Activated T-cell treated with anti-CD3 and anti-CD28 coated beads, Interleukin-2, amount 50 U/mL, for 24 hours (primary cell): Measurements from ENCODE around the gene EXOC2.

Experiments used
- DNase-seq: peaks from one replicate; pipeline ENCODE4 v3.0.0-alpha.2; 2020
- H3K27ac Mint-ChIP-seq: 2 replicates; pipeline ENCODE4 v1.8.0; 2020; ENCODE audit warnings: mild to moderate bottlenecking, mixed read lengths
- H3K27me3 Mint-ChIP-seq: 2 replicates; pipeline ENCODE4 v1.8.0; 2020; ENCODE audit warnings: mixed read lengths
- H3K36me3 Mint-ChIP-seq: 2 replicates; pipeline ENCODE4 v1.8.0; 2020; ENCODE audit warnings: low read depth, mixed read lengths
- H3K4me1 Mint-ChIP-seq: 2 replicates; pipeline ENCODE4 v1.8.0; 2020; ENCODE audit warnings: low read depth, mixed read lengths
- H3K4me3 Mint-ChIP-seq: 2 replicates; pipeline ENCODE4 v1.8.0; 2020; ENCODE audit warnings: mild to moderate bottlenecking, moderate library complexity, mixed read lengths
- H3K9me3 Mint-ChIP-seq: 2 replicates; pipeline ENCODE4 v1.8.0; 2020; ENCODE audit warnings: mixed read lengths

Gene EXOC2

DNA sequence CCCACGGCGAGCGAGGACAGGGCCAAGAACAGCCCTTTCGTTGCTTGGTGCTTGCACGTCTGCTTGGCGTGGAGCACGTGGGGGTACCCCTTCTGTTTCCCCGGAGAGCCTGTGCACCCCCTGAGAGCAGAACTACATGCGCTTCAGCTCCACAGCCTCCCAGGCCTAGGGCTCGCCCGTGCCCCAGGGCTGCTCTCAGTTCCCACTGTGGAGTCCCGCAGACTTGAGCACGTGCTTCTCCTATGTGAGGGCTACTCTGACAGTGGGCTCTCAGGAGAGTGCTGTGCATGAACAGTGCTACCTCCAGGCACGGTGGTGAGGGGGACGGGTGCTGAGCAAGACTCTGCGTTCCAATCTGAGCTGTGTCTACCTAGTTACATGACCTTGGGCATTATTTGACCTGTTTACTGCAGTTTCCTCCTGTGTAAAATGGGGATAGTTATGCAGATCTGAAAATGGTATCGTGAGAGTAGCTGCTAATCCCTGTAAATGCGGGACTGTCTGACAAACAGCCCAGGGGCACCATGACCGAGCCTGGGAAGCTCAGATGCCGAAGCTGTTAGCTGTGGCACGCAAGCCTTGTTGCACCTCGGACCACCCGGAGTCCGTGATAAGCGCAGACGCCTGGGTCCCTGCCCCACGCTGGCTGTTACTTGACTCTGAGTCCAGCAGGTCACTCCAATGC, 219.0 kb downstream of the EXOC2 start:
- peaks cover 3% of the 10 kb centered on the region for H3K36me3 Mint-ChIP-seq
- H3K4me3 Mint-ChIP-seq, result peak overlapping the region; percentile 21
- H3K9me3 Mint-ChIP-seq, result no peaks in the 10 kb centered on the region
- DNase-seq, result no peak
- no peaks in the 10 kb centered on the region for H3K27me3 Mint-ChIP-seq
- H3K4me1 Mint-ChIP-seq, result peaks cover 72% of the 10 kb centered on the region
- peak overlapping the region; percentile 84 for H3K27ac Mint-ChIP-seq

DNA sequence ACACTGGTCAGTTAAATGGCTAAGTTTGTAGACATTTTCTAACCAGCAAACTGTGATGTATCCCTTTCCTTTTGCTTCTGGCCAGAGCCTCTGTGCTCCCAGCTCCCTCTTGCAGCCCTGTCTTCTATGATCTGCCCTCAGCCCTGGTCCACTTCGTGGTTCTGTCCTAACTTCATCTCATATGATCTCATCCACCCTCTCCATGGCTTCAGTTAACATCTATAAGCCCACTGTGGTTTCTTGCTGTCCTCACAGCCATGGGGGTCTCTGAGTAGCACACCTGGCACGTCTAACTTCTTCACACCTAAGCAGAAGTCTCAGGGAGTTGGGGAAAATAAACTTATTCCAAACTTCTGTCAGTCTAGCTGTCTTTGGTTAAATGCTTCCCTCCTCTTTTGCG, 219.6 kb downstream of the EXOC2 start:
- no peak overlapping the region for H3K4me3 Mint-ChIP-seq
- H3K27me3 Mint-ChIP-seq, result no peaks in the 10 kb centered on the region
- H3K9me3 Mint-ChIP-seq, result no peaks in the 10 kb centered on the region
- peaks cover 3% of the 10 kb centered on the region for H3K36me3 Mint-ChIP-seq
- H3K4me1 Mint-ChIP-seq, result peaks cover 66% of the 10 kb centered on the region
- no peak overlapping the region for H3K27ac Mint-ChIP-seq
- DNase-seq, result no peak

DNA sequence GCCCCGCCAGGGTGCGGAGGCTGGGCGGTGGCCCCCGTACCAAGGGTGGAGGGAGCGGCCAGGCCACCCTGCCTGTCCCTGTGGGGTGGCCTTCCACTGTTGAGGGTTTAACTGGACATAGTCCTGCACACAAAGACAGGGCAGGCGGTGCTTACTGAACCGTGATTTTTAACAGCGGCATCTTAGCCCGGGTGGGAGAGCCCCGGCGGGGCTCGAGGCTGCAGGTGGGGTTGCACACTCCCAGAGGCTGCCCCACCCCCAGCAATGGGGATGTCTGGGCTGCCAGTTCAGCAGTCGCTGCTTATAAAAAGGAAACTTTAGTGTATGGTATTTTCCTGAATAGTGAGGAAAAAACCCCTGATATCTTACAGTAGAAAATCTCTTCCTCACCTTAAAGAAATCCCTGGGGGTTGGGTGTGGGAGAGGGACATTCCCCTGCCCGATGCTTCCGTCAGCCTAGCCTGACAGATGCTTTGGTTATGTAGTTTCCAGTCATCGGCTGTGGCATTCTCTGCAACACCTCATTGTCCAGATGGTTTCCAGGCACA, 222.0 kb downstream of the EXOC2 start:
- Mint-ChIP-seq H3K4me1 (peaks cover 72% of the 10 kb centered on the region), H3K4me3 (no peak overlapping the region), H3K27ac (no peak overlapping the region), H3K9me3 (no peaks in the 10 kb centered on the region), H3K27me3 (peaks cover 6% of the 10 kb centered on the region), H3K36me3 (no peaks in the 10 kb centered on the region)
- no peak for DNase-seq

DNA sequence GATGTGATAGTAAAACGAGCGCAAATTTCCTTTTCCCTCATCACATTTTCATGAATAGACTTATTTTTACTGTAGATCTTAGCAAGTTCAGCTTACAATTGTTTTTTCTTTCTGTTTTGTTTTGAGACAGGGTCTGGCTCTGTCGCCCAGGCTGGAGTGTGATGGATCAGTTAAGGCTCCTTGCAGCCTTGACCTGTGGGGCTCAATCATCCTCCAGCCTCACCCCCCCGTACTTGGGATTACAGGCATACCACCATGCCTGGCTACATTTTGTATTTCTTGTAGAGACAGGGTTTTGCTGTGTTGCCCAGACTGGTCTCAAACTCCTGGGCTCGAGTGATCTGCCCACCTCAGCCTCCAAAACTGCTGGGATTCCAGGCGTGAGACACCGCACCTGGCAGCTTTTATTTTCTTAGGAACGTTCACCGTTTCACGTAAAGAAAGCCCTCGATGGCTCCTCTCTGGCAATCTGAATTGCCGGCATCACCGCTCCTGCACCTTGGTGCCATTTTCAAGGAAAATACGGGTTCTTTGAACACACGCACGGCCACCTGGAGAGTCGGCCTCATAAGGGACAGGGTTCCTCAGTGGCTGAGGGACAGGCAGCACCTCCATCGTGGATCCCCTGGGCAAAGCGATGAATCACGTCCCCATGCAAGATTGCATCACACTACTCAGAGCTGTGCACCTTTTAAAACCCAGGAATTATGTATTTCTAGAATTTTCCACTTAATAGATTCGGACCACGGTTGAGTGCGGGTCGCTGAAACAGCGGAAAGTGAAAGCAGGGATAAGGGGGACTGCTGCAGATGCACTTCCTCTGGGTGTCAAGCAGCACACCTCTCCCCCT, 222.7 kb downstream of the EXOC2 start:
- no peak overlapping the region for H3K27ac Mint-ChIP-seq
- DNase-seq, result no peak
- H3K9me3 Mint-ChIP-seq, result no peaks in the 10 kb centered on the region
- H3K4me3 Mint-ChIP-seq, result no peak overlapping the region
- H3K36me3 Mint-ChIP-seq, result no peaks in the 10 kb centered on the region
- H3K27me3 Mint-ChIP-seq, result peaks cover 9% of the 10 kb centered on the region
- peaks cover 69% of the 10 kb centered on the region for H3K4me1 Mint-ChIP-seq

- H3K4me1 Mint-ChIP-seq, result peaks cover 43% of the 10 kb centered on the region
- H3K36me3 Mint-ChIP-seq, result no peaks in the 10 kb centered on the region
- no peaks in the 10 kb centered on the region for H3K9me3 Mint-ChIP-seq
- DNase-seq, result peak; percentile 30
- H3K27ac Mint-ChIP-seq, result no peak overlapping the region
- peaks cover 14% of the 10 kb centered on the region for H3K27me3 Mint-ChIP-seq
- no peak overlapping the region for H3K4me3 Mint-ChIP-seq
Measured at GRCh38 chr6:467671-468082, 225.3 kb downstream of the EXOC2 start.

DNA sequence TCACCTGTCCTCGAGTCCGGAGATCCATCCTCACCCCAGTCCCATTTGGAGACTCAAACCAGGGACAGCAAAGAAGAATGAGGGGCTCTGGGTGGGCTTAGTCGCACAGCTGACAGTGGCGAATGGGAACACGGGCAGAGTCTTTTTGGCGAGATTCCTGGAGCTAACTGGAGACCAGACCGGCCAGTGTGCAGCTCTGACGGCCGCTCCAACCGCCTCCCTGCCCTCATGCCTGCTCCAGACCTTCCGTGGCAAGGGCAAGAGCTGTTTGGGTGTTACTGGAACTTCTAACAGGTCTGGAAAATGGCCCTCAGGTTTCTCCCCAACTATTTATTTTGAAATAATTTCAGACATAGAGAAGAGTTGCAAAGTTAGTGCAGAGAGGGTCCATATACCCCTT, 225.8 kb downstream of the EXOC2 start:
- Mint-ChIP-seq H3K9me3 (no peaks in the 10 kb centered on the region), H3K4me3 (no peak overlapping the region), H3K36me3 (no peaks in the 10 kb centered on the region), H3K27me3 (peaks cover 14% of the 10 kb centered on the region), H3K27ac (no peak overlapping the region), H3K4me1 (peaks cover 42% of the 10 kb centered on the region)
- no peak for DNase-seq

DNA sequence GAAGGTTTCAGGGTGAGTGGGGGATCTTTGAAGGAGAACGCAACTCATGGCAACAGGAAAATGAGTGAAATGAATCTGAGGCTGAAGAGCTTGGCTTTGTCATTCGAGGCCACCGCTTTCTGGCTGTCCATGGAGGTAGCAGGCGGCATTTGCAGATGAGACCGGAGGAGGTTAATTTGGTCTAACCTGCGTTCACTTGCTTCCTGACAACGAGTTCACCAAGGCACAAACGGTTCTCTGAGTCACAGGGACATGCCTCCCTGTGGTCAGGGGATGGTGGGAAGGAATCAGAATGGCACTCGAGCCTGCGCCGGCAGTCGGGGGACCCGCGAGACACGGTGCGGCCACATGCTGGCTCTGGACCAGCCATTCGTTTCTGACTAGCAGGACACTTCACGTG, 226.4 kb downstream of the EXOC2 start:
- no peak for DNase-seq
- peaks cover 14% of the 10 kb centered on the region for H3K27me3 Mint-ChIP-seq
- no peak overlapping the region for H3K27ac Mint-ChIP-seq
- H3K36me3 Mint-ChIP-seq, result no peaks in the 10 kb centered on the region
- H3K4me1 Mint-ChIP-seq, result peaks cover 38% of the 10 kb centered on the region
- H3K4me3 Mint-ChIP-seq, result no peak overlapping the region
- H3K9me3 Mint-ChIP-seq, result no peaks in the 10 kb centered on the region

DNA sequence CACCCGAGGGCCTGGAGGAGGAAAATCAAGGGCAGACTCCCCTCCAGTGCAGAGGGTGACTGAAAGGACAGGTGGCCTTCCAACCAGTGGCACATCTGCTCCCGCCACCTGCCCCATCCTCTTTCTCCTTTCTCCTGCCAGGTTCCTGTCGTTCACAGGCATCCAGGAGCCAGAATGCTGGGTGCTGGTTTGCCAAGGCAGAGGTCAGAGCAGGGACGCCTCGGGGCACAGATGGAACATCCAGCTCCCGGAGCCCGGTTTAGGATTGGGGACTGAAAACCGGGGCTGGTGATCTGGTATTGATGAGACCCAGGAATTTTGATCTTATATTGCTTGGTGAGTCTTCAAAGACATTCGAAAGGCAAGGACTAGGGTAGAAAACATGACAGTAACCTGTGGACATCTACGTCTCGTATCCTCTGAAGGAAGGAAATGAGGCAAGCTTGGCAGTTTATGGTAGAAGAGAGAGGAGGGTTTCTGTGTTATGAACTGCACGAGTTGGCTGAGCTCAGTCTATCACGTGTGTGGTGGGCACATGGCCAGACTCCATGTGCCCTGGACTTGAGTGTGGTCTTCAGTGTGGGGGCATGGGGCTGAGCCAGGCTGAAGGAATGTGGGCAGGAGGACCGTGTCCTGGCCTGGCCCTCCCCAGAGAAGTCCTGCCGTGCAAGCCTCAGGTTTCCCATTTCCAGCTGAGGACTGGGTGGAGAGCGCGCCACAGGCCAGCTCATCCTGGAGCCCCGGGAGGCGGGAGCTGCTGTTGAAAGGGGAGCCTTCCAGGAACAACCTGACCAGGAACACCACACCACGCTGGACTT, 227.2 kb downstream of the EXOC2 start:
- peaks cover 38% of the 10 kb centered on the region for H3K4me1 Mint-ChIP-seq
- no peaks in the 10 kb centered on the region for H3K36me3 Mint-ChIP-seq
- H3K4me3 Mint-ChIP-seq, result no peak overlapping the region
- H3K27ac Mint-ChIP-seq, result no peak overlapping the region
- no peaks in the 10 kb centered on the region for H3K9me3 Mint-ChIP-seq
- peaks cover 14% of the 10 kb centered on the region for H3K27me3 Mint-ChIP-seq
- DNase-seq, result no peak

GRCh38 chr6:456887-457286, 236.1 kb downstream of the EXOC2 start:
- Mint-ChIP-seq H3K27ac (no peak overlapping the region), H3K27me3 (no peaks in the 10 kb centered on the region), H3K9me3 (no peaks in the 10 kb centered on the region), H3K36me3 (no peaks in the 10 kb centered on the region), H3K4me3 (no peak overlapping the region), H3K4me1 (peaks cover 48% of the 10 kb centered on the region)
- DNase-seq, result no peak

GRCh38 chr6:456358-456867, 236.5 kb downstream of the EXOC2 start:
- H3K27me3 Mint-ChIP-seq, result no peaks in the 10 kb centered on the region
- DNase-seq, result no peak
- H3K36me3 Mint-ChIP-seq, result no peaks in the 10 kb centered on the region
- H3K4me3 Mint-ChIP-seq, result no peak overlapping the region
- no peaks in the 10 kb centered on the region for H3K9me3 Mint-ChIP-seq
- H3K27ac Mint-ChIP-seq, result no peak overlapping the region
- peaks cover 48% of the 10 kb centered on the region for H3K4me1 Mint-ChIP-seq

GRCh38 chr6:455835-456234, 237.1 kb downstream of the EXOC2 start:
- no peak for DNase-seq
- peaks cover 44% of the 10 kb centered on the region for H3K4me1 Mint-ChIP-seq

GRCh38 chr6:455006-455585, 237.8 kb downstream of the EXOC2 start:
- H3K4me1 Mint-ChIP-seq, result peaks cover 40% of the 10 kb centered on the region
- H3K36me3 Mint-ChIP-seq, result no peaks in the 10 kb centered on the region
- no peaks in the 10 kb centered on the region for H3K27me3 Mint-ChIP-seq
- no peak for DNase-seq
- H3K9me3 Mint-ChIP-seq, result no peaks in the 10 kb centered on the region
- no peak overlapping the region for H3K4me3 Mint-ChIP-seq
- H3K27ac Mint-ChIP-seq, result peak overlapping the region; percentile 64

More at GRCh38 chr6:455835-456234, 237.1 kb downstream of the EXOC2 start:
- H3K36me3 Mint-ChIP-seq, result no peaks in the 10 kb centered on the region
- no peaks in the 10 kb centered on the region for H3K9me3 Mint-ChIP-seq
- H3K27me3 Mint-ChIP-seq, result no peaks in the 10 kb centered on the region
- H3K27ac Mint-ChIP-seq, result no peak overlapping the region
- H3K4me3 Mint-ChIP-seq, result no peak overlapping the region

GRCh38 chr6:454148-454991, 238.6 kb downstream of the EXOC2 start:
- H3K4me3 Mint-ChIP-seq, result no peak overlapping the region
- DNase-seq, result no peak

More at GRCh38 chr6:454148-454991, 238.6 kb downstream of the EXOC2 start:
- no peaks in the 10 kb centered on the region for H3K9me3 Mint-ChIP-seq
- H3K27ac Mint-ChIP-seq, result peak overlapping the region; percentile 64
- H3K36me3 Mint-ChIP-seq, result no peaks in the 10 kb centered on the region
- no peaks in the 10 kb centered on the region for H3K27me3 Mint-ChIP-seq
- H3K4me1 Mint-ChIP-seq, result peaks cover 35% of the 10 kb centered on the region
